Neuronal stem cell (in vitro differentiated cells): ENCODE measurements around the gene REXO1.

Experiments used
- DNase-seq: peaks from one replicate; pipeline ENCODE4 v3.0.0-alpha.2; 2013; ENCODE audit warnings: low spot score
- H2AFZ ChIP-seq: one replicate; pipeline ENCODE4 v1.6.1; 2013; ENCODE audit warnings: mild to moderate bottlenecking, low read length, inconsistent platforms
- H2AK5ac ChIP-seq: 2 replicates; pipeline ENCODE4 v1.6.1; 2013; ENCODE audit warnings: low read depth, mild to moderate bottlenecking, inconsistent platforms, low read length, moderate library complexity, mixed read lengths
- H2BK120ac ChIP-seq: 2 replicates; pipeline ENCODE4 v1.6.1; 2013; ENCODE audit warnings: low read depth, mild to moderate bottlenecking, inconsistent platforms, low read length, moderate library complexity, mixed read lengths
- H2BK12ac ChIP-seq: one replicate; pipeline ENCODE4 v1.6.1; 2013; ENCODE audit warnings: low read length, inconsistent platforms
- H2BK15ac ChIP-seq: 2 replicates; pipeline ENCODE4 v1.6.1; 2013; ENCODE audit warnings: mild to moderate bottlenecking, low read length, inconsistent platforms, mixed read lengths
- H2BK5ac ChIP-seq: one replicate; pipeline ENCODE4 v1.6.1; 2013; ENCODE audit warnings: inconsistent platforms, mild to moderate bottlenecking, low read length, moderate library complexity
- H3K14ac ChIP-seq: one replicate; pipeline ENCODE4 v1.6.1; 2013; ENCODE audit warnings: low read length, inconsistent platforms
- H3K18ac ChIP-seq: 2 replicates; pipeline ENCODE4 v1.6.1; 2013; ENCODE audit warnings: low read length, inconsistent platforms
- H3K23ac ChIP-seq: 2 replicates; pipeline ENCODE4 v1.6.1; 2013; ENCODE audit warnings: low read depth, mild to moderate bottlenecking, mixed read lengths, low read length, inconsistent platforms; ENCODE audit not compliant: poor library complexity
- H3K27ac ChIP-seq: replicated peaks from 3 replicates; pipeline ENCODE4 v1.5.1; 2013; ENCODE audit warnings: low read length, inconsistent platforms
- H3K27me3 ChIP-seq, 3 experiments: 2 replicates each; pipeline ENCODE4 v1.6.1; 2013; ENCODE audit warnings: low read length in 3 of 3, mild to moderate bottlenecking in 2 of 3, inconsistent platforms in 1 of 3, low read depth in 1 of 3, mixed read lengths in 1 of 3, moderate library complexity in 1 of 3; ENCODE audit not compliant: control insufficient read depth in 3 of 3, insufficient read depth in 3 of 3
- H3K36me3 ChIP-seq, 2 donors: replicated peaks in 1 of 2; 2 replicates each; pipeline ENCODE4 v1.6.1; 2013; ENCODE audit warnings: low read length in 2 of 2; ENCODE audit not compliant: control insufficient read depth in 2 of 2, insufficient read depth in 2 of 2
- H3K4ac ChIP-seq: 2 replicates; pipeline ENCODE4 v1.6.1; 2013; ENCODE audit warnings: inconsistent platforms, mild to moderate bottlenecking, low read length, moderate library complexity
- H3K4me1 ChIP-seq, 2 donors: 1 replicate in 1 of 2; 2 replicates in 1 of 2; pipeline ENCODE4 v1.6.1; 2013; ENCODE audit warnings: low read length in 2 of 2, low read depth in 1 of 2; ENCODE audit not compliant: control insufficient read depth in 2 of 2, insufficient read depth in 1 of 2
- H3K4me2 ChIP-seq: one replicate; pipeline ENCODE4 v1.6.1; 2013; ENCODE audit warnings: mild to moderate bottlenecking, low read length, inconsistent platforms; ENCODE audit not compliant: insufficient read depth, poor library complexity, severe bottlenecking
- H3K4me3 ChIP-seq, 2 donors: 2 replicates each; pipeline ENCODE4 v1.5.1; 2013; ENCODE audit warnings: low read length in 2 of 2, mild to moderate bottlenecking in 2 of 2, inconsistent platforms in 1 of 2, moderate library complexity in 1 of 2
- H3K79me1 ChIP-seq: one replicate; pipeline ENCODE4 v1.6.1; 2013; ENCODE audit warnings: low read depth, mild to moderate bottlenecking, inconsistent platforms, low read length, moderate library complexity
- H3K9ac ChIP-seq: one replicate; pipeline ENCODE4 v1.6.1; 2013; ENCODE audit warnings: mild to moderate bottlenecking, low read depth, low read length, inconsistent platforms; ENCODE audit not compliant: poor library complexity
- H3K9me3 ChIP-seq, 2 donors: replicated peaks in 1 of 2; 2 replicates each; pipeline versions ENCODE3 to v1.6.1; 2013; ENCODE audit warnings: low read length in 2 of 2, mild to moderate bottlenecking in 2 of 2, inconsistent platforms in 1 of 2, low read depth in 1 of 2, mixed read lengths in 1 of 2, moderate library complexity in 1 of 2; ENCODE audit not compliant: control insufficient read depth in 2 of 2, insufficient read depth in 1 of 2
- H4K8ac ChIP-seq: one replicate; pipeline ENCODE4 v1.6.1; 2013; ENCODE audit warnings: low read depth, mild to moderate bottlenecking, inconsistent platforms, low read length, moderate library complexity
- H4K91ac ChIP-seq: one replicate; pipeline ENCODE4 v1.6.1; 2013; ENCODE audit warnings: low read length, low read depth, mild to moderate bottlenecking, inconsistent platforms; ENCODE audit not compliant: poor library complexity
- WGBS, 2 donors: extraction: QIAGEN DNeasy Blood & Tissue Kit; methylation state at CpG; one replicate each; pipeline ENCODE4 v1.1.7; 2013; ENCODE audit warnings: missing lambda C conversion rate in 2 of 2, mixed read lengths in 1 of 2; ENCODE audit not compliant: insufficient read length in 2 of 2, insufficient replicate concordance in 1 of 2; ENCODE audit errors: extremely low coverage in 2 of 2; 5-methylcytosine and 5-hydroxymethylcytosine counted together

The REXO1 gene

DNA sequence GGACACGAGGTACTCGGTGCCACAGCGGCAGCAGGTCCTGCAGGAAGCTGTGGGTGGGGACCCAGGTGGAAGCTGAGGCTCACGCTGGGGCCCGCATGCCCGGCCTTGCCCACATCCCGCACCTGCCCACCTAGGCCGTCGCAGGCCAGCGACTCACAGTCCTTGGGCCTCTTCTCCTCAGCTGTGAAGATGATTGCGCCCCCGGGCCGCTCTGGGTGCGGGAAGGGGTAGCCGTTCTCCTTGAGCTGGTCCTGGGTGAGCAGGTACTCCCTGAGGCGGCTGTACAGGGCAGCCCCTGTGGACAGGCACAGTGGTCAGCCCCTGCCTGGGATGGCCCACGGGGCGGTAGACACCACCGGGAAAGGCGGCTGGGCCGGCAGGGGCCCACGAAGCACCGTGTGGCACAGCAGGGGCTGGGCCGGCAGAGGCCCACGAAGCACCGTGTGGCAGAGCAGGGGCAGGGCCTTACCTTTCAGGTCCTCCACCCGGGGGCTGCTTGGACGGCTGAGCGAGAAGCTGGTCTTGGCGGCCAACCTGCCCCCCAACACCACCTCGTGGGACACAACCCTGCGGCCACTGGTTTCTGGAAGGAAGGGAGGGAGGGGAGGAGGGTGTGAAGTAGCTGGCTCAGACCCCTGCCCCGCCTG is 29.6 kb downstream of the REXO1 start:
- H2BK120ac ChIP-seq, result no peak overlapping the region
- peaks cover 7% of the 10 kb centered on the region for H3K79me1 ChIP-seq
- no peak overlapping the region for H3K4ac ChIP-seq
- no peak overlapping the region for H3K18ac ChIP-seq
- peaks cover 38 to 75% of the 10 kb centered on the region in 2 donors for H3K36me3 ChIP-seq
- peaks cover 0 to 3% of the 10 kb centered on the region in 2 donors for H3K9me3 ChIP-seq
- no peak overlapping the region for H2BK15ac ChIP-seq
- peak overlapping the region; percentile 55 for H3K23ac ChIP-seq
- no peak overlapping the region for H2AFZ ChIP-seq
- H3K27me3 ChIP-seq, result no peaks in the 10 kb centered on the region
- no CpG with 5 or more reads among the region's 33 CpGs for whole genome bisulfite sequencing, 2 donors
- H2BK5ac ChIP-seq, result no peak overlapping the region
- no peak for DNase-seq
- H3K4me3 ChIP-seq, result no peak overlapping the region
- H3K9ac ChIP-seq, result no peak overlapping the region
- H2AK5ac ChIP-seq, result no peak overlapping the region
- no peak overlapping the region for H4K8ac ChIP-seq
- no peak overlapping the region for H4K91ac ChIP-seq
- H3K4me2 ChIP-seq, result no peak overlapping the region
- no peak overlapping the region for H3K27ac ChIP-seq
- no peak overlapping the region for H3K14ac ChIP-seq
- H2BK12ac ChIP-seq, result no peak overlapping the region
- H3K4me1 ChIP-seq, result no peaks in the 10 kb centered on the region

- DNase-seq, result no peak
- Histone ChIP-seq H3K14ac (no peak overlapping the region), H2BK120ac (no peak overlapping the region), H3K27ac (no peak overlapping the region), H2AFZ (no peak overlapping the region), H3K4me3 (no peak overlapping the region), H3K9ac (no peak overlapping the region), H3K79me1 (peaks cover 2% of the 10 kb centered on the region), H3K36me3 (peaks cover 36 to 66% of the 10 kb centered on the region in 2 donors), H3K9me3 (peaks cover 0 to 3% of the 10 kb centered on the region in 2 donors), H2BK12ac (no peak overlapping the region), H3K4ac (no peak overlapping the region), H2BK15ac (no peak overlapping the region), H2BK5ac (no peak overlapping the region), H3K23ac (peak overlapping the region; percentile 5), H4K8ac (no peak overlapping the region), H3K18ac (no peak overlapping the region), H3K27me3 (no peaks in the 10 kb centered on the region), H3K4me1 (peaks cover 0 to 6% of the 10 kb centered on the region in 2 donors), H3K4me2 (no peak overlapping the region), H4K91ac (no peak overlapping the region), H2AK5ac (no peak overlapping the region)
- no CpG with 5 or more reads among the region's 25 CpGs for WGBS, 2 donors
Observed at GRCh38 chr19:1817553-1818179, 30.6 kb downstream of the REXO1 start.

DNA sequence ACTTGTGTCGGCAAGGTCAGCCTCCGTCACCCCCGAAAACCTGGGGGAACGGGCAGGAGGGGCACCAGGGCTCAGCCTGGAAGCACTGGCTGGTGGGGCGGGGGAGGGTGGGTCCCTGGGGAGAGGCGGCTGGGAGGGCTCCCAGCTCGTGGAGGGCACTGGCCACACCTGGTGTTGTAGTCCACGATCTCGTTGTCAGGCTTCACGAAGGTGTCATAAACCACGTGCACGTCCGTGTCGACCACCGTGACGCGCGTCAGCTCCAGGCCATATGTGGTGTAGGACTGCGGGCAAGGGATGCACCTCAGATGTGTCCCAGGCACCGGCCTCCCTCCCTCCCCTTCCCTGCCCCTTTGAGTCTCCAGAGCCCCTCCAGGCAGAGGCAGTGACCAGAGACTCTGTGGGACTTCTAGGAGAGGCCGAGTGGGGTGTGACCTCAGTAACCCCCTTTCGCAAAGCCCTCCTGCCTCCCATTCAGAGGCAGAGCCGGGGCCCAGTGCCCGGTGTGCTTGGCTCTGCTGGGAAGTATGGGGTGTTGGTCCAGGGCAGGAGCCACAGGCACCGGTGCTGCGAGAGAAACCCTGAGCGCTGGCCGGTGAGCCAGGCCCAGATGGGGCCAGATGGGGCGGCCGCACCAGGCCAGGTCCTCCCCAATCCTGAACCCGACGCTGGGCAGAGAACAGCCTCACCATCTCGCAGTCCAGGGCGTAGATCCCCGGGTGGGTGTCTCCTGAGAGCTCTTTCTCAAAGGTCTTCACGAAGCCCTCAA is 31.6 kb downstream of the REXO1 start:
- Histone ChIP-seq H3K18ac (peak overlapping the region; percentile 48), H4K8ac (no peak overlapping the region), H2BK15ac (no peak overlapping the region), H2AK5ac (no peak overlapping the region), H2AFZ (no peak overlapping the region), H3K4me2 (no peak overlapping the region), H3K36me3 (peaks cover 29 to 57% of the 10 kb centered on the region in 2 donors), H3K4ac (no peak overlapping the region), H2BK120ac (no peak overlapping the region), H3K9me3 (peaks cover 0 to 3% of the 10 kb centered on the region in 2 donors), H2BK5ac (no peak overlapping the region), H3K79me1 (peaks cover 2% of the 10 kb centered on the region), H3K4me1 (peaks cover 0 to 7% of the 10 kb centered on the region in 2 donors), H3K23ac (peak overlapping the region; percentile 55), H3K9ac (peak overlapping the region; percentile 50), H2BK12ac (no peak overlapping the region), H3K14ac (no peak overlapping the region), H3K27ac (no peak overlapping the region), H3K4me3 (no peak overlapping the region), H4K91ac (no peak overlapping the region), H3K27me3 (peaks cover 0 to 2% (median 0%) of the 10 kb centered on the region in 3 experiments)
- no peak for DNase-seq
- no CpG with 5 or more reads among the region's 36 CpGs for WGBS, 2 donors
